Mammary epithelial cell (primary cell): Measurements from ENCODE around the gene POU6F2.

Source experiments
- EZH2 ChIP-seq: IDR thresholded peaks from 2 replicates; pipeline ENCODE4 v1.6.1; 2012; ENCODE audit warnings: low read length, inconsistent platforms, borderline replicate concordance
- TF ChIP-seq, protein P1 (sequence below), 2 donors: IDR thresholded peaks in 1 of 2; conservative IDR thresholded peaks in 1 of 2; 2 replicates each; pipeline ENCODE4 v1.5.1; 2011 to 2012; ENCODE audit warnings: inconsistent platforms in 2 of 2, low read length in 2 of 2, mild to moderate bottlenecking in 2 of 2, control low read depth in 1 of 2, low read depth in 1 of 2; ENCODE audit not compliant: insufficient read depth in 1 of 2; ENCODE audit errors: extremely low read depth in 1 of 2

DNA sequence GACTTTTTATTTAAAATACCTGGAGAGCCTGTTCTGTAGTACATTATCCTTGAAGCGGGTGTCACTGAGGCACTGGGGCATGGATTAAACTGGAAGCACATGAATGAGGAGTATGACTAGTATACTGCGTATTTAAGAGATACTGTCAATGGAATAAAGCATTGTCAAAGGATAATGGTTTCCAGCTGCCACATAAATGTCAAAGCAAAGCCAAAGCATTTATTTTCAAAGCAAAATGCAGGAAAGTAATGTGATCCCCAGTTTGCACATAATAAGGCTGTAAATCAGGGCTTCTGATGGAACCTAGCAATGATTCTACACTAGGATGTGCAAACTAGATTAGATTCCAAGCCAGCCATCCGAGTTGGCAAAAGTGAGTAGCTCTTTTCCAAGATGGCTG is 240.1 kb downstream of the POU6F2 start:
- TF ChIP-seq, protein P1, sequence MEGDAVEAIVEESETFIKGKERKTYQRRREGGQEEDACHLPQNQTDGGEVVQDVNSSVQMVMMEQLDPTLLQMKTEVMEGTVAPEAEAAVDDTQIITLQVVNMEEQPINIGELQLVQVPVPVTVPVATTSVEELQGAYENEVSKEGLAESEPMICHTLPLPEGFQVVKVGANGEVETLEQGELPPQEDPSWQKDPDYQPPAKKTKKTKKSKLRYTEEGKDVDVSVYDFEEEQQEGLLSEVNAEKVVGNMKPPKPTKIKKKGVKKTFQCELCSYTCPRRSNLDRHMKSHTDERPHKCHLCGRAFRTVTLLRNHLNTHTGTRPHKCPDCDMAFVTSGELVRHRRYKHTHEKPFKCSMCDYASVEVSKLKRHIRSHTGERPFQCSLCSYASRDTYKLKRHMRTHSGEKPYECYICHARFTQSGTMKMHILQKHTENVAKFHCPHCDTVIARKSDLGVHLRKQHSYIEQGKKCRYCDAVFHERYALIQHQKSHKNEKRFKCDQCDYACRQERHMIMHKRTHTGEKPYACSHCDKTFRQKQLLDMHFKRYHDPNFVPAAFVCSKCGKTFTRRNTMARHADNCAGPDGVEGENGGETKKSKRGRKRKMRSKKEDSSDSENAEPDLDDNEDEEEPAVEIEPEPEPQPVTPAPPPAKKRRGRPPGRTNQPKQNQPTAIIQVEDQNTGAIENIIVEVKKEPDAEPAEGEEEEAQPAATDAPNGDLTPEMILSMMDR (conservative IDR thresholded peaks at IDR 0.05 in 1 of 2, IDR thresholded peaks at IDR 0.05 in 1 of 2; ENCODE audit: extremely low read depth in 1 of 2, insufficient read depth in 1 of 2, low read depth in 1 of 2, low read length in 2 of 2), result no peak
- no peak for TF ChIP-seq EZH2
